RPMI8226 (cell line): Measurements from ENCODE around the gene NTNG1.
"Not testable (repeated sequence)": the region's sequence is repeated elsewhere in the genome, so short reads cannot be mapped to it uniquely, and the experiment has no call there.

Experiments
- DNase-seq: peaks from one replicate; pipeline ENCODE4 v3.0.0-alpha.2; 2015

The NTNG1 gene

DNA sequence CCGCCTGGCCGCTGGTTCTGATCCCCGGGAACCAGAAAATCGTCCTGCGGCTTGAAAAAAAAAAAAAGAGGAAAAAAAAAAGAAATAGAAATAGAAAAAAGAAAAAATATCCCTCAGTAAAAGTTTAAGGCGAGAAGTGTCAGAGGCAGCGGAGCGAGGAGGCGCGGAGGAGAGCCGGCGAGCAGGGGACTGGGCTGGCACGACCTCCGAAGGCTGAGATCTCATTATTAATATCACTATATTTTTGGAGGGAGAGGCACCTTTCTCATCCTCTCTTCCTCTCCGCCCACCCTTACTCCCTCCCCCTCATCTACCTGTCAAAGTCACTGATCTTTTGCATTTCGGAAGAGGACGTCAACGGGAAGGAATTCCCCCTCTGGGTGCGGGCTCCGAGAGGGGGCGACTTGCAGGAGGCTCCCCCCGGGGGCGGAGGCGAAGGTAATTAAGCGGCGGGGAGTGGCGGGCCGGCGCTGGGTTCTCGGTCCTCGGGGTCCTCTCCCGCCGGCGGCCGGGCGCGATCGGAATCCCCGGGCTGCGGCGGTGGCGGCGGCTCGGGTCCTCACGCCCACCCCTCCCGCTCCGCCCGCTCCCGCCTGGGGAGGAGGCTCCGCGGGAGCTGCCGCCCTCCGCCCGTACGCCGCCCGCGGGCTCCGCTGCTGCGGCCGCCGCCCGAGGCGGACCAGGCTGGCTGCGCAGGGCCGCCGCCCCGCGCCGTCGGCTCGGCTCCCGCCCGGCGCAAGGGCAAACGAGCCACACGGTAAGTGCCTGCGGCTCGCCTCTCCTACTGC is at the start of gene NTNG1:
Gene NTNG1 (plus strand): TSS at position 337 of the 788 bp plus-strand sequence.
- DNase-seq: no peak

DNA sequence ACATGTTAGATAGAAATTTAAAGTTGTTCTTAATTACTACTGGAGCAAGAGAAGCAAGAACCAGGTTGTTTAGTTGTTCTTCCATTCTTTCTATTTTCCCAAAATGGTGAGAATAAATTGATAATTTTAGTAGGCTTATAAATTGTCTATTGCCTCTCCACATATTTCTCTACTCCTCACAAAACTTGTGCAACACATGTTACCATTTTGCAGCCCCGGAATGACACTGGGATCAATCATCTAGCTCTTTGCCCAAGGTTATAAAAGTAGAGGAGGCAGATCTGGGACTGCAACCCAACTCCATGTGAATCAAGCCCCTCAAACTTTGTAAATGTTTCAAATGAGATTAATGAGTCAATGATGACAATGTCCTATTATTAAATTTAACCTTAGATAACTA is 49.4 kb upstream of the NTNG1 start:
- DNase-seq: no peak

GRCh38 chr1:107093395-107093794 is 47.4 kb upstream of the NTNG1 start:
- not testable (repeated sequence) for DNase-seq

DNA sequence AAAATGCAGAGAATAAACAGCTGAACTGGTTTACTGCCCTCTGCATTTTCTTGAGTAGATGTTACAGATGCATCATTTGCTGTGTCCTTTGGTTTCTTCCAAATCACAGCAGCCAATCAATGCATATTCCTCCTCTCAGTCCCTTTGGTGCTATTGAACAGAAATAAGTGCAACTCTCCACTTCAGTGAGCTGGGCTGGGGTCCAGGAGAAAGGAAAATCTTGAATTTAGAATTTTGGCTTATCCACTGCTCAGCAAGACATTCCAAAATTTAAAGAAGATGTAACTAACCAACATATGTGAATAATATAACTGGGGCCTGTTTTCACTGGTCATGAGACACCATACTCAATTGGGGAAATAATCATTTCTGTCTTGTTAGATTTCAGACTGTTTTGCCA is 45.2 kb upstream of the NTNG1 start:
- DNase-seq: no peak

DNA sequence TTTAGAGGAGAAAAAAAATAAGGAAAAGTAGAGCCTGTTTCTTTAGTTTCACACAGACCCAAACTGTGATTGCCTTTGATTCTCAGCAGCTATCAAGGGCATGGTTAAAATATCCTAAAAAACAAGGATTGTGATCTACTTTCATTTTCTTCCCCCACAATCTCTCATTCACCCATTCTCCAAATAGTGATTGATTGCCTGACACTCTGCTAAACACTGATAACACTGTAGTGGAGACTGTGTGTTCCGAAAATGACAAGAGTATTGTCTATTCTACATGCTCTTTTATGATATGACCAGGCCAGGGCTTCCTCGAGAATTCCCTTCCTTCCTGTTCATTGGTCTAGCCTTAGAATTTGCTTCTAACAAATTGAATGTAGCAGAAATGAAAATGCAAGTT is 44.1 kb upstream of the NTNG1 start:
- DNase-seq: no peak

DNA sequence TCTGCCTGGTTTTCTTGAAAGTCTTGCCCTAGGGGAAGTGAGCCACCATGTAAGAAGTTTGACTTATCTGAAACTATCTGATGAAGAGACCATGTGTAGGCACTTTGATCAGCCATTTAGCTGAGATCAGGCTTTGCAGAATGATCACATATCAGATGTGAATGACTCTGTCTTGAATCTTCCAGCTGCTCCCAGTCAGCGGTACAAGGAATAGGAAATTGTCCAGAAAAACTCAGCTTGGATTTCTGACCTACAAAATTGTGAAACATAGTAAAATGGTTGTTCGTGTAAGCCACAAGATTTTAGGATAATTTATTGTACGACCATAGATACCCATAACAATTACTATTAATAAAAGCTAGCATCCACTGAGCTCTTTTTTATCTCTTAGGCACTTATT is 41.9 kb upstream of the NTNG1 start:
- no peak for DNase-seq

- DNase-seq: no peak
These were observed 40.4 kb upstream of the NTNG1 start for GRCh38 chr1:107100331-107100984.

- no peak for DNase-seq
These were observed 34.9 kb upstream of the NTNG1 start for GRCh38 chr1:107105914-107106313.

- DNase-seq: no peak
These were observed 30.5 kb upstream of the NTNG1 start for GRCh38 chr1:107110326-107110725.

DNA sequence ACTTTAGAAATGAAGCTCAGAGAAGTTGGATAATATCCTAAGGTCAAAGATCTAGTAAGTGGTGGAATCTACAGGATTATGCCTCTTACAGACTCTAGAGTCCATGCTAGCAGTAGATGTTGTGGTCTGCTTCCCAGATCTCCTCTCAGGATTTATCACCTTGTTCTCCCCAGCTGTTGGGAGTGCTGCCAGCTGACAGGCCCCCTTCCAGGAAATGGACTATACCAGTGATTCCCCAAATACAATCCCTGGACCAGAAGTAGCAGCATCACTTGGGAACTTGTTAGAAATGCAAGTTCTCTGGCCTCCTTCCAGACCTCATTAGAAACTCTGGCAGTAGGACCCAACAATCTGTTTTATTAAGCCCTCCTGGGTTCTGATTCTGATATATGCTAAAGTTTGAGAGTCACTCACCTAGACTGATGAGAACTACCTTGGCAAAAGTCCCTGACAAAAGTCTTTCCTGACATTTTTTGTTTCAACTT is 24.5 kb upstream of the NTNG1 start:
- no peak for DNase-seq

- no peak for DNase-seq
These were observed 18.6 kb upstream of the NTNG1 start for GRCh38 chr1:107122225-107122624.

DNA sequence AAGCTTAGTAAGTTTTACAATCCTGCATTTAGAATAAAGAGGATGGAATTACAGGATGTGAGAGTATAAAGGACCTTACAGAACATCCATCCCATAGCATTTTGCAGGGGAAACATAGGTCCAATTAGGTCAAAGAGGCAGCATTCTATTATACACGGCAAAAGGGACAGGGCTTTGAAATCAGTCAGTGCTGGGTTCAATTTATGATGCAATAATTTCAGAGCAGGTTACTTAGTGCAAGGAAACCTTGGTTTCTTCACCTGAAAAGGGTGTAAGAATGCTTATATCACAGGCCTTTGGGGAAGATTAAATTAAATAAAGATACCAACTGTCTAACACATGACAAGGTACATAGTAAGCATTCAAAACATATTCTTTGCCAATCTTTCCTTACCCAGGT is 17.1 kb upstream of the NTNG1 start:
- no peak for DNase-seq

GRCh38 chr1:107124694-107125093 is 16.1 kb upstream of the NTNG1 start:
- DNase-seq: no peak

GRCh38 chr1:107132195-107132594 is 8.6 kb upstream of the NTNG1 start:
- DNase-seq: peak; percentile 56

GRCh38 chr1:107132780-107133179 is 8.1 kb upstream of the NTNG1 start:
- DNase-seq: no peak

DNA sequence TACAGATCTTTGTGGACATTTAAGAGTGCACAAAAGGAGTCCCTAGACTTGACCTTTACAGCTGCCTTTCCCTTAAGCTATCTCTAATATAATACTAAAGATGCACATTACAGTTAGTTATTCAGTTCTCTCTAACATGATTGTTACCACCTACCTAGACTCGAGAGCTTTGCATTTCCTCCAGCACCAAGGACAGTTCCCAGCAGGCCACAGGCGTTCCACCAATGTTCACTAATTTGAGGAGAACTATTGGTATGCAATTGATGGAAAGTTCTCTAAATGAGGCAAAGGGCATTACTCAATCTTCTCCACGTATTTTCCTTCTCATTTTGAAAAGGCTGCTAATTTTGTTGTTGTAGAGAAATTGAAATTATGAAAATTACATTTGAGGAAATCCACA is 5.4 kb upstream of the NTNG1 start:
- peak; percentile 64 for DNase-seq

GRCh38 chr1:107138166-107138565 is 2.7 kb upstream of the NTNG1 start:
- no peak for DNase-seq

- no peak for DNase-seq
These were observed 1.9 kb upstream of the NTNG1 start for GRCh38 chr1:107138767-107139445.

- peak; percentile 58 for DNase-seq
These were observed 771 bp upstream of the NTNG1 start for GRCh38 chr1:107139833-107140702.

DNA sequence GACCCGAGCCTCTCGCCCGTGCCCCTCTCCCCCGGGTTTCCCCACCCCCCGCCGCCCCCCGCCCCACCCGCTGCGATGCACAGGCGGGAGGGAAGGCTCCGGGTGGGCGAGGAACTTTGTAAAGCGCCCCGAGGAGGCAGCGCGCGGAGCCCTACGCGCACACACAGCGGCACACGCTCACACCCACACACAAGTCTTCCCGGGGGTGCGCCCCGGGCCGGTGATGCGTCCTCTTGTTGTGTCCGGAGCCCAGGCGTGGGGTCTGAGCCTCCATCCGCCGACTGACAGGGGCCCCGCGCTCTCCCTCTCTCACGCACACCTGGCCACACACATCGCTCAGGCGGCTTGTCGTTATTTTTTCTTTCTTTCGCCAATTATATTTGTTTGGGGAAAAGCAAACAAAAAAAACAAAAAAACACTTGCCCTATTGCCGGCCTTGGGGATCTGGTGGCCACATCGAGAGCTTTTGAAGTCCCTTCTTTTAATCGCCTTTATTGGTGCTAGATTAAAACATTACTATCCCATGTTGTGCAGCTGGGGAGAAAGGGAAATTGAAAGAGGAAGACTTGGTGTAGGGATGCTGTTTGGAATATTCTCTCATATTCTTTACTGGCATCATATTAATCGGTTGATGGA is 770 bp downstream of the NTNG1 start:
- peak; percentile 14 for DNase-seq

DNA sequence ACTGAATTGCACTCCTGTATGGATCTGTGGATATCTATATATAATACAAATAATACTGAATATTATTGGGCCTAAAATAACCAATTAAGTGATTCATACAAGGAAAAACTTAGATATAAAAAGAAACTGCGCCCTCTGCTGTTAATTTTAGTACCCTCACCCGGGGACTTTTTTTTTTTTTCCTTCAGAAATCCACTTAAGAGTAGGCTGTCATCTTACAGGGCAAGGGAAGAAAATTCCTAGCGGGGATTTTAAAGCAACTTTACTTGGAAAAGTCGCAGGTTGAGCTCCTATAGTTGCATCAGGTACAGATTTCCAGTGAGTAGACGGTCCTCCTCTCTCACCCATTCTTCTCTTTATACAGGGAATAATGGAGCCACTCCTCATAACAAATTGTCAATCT is 1.3 kb downstream of the NTNG1 start:
- DNase-seq: peak; percentile 28

GRCh38 chr1:107142666-107143065 is 1.8 kb downstream of the NTNG1 start:
- no peak for DNase-seq
